ENCODE data around the gene TACR1.

GRCh38 chr2:75192496-75192895 is 6.8 kb downstream of the TACR1 start:
- TF ChIP-seq CTCF (IDR thresholded peaks at IDR 0.05) (no peak), POLR2A (IDR thresholded peaks at IDR 0.05) (no peak), POLR2AphosphoS5 (IDR thresholded peaks at IDR 0.05) (no peak), EP300 (IDR thresholded peaks at IDR 0.05) (no peak)
